Esophagus squamous epithelium (tissue), 4 donors: ENCODE data around the gene CHST14.

Source experiments
- POLR2A ChIP-seq, 4 donors: fragments of 450-650 bp; IDR thresholded peaks; one replicate each; pipeline ENCODE4 v1.6.1; 2017; ENCODE audit warnings: antibody characterized with exemption in 4 of 4, mild to moderate bottlenecking in 4 of 4, moderate library complexity in 3 of 4
- TF ChIP-seq, protein P1 (sequence below), 6 experiments: fragments of 450-650 bp in 4 of 6; fragments of 200-600 bp in 2 of 6; sonication (generic) in 2 of 6; IDR thresholded peaks; one replicate each; pipeline ENCODE4 v1.5.1; 2016 to 2019; ENCODE audit warnings: antibody characterized with exemption in 6 of 6, mild to moderate bottlenecking in 4 of 6, moderate library complexity in 4 of 6

- TF ChIP-seq, protein P1, sequence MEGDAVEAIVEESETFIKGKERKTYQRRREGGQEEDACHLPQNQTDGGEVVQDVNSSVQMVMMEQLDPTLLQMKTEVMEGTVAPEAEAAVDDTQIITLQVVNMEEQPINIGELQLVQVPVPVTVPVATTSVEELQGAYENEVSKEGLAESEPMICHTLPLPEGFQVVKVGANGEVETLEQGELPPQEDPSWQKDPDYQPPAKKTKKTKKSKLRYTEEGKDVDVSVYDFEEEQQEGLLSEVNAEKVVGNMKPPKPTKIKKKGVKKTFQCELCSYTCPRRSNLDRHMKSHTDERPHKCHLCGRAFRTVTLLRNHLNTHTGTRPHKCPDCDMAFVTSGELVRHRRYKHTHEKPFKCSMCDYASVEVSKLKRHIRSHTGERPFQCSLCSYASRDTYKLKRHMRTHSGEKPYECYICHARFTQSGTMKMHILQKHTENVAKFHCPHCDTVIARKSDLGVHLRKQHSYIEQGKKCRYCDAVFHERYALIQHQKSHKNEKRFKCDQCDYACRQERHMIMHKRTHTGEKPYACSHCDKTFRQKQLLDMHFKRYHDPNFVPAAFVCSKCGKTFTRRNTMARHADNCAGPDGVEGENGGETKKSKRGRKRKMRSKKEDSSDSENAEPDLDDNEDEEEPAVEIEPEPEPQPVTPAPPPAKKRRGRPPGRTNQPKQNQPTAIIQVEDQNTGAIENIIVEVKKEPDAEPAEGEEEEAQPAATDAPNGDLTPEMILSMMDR (IDR thresholded peaks at IDR 0.05) = no peak
- TF ChIP-seq POLR2A (IDR thresholded peaks at IDR 0.05) = no peak
Measured at GRCh38 chr15:40513609-40514008, 42.8 kb downstream of the CHST14 start.
